Measurements from ENCODE around the gene ADAMTSL1.

The ADAMTSL1 gene

GRCh38 chr9:18673179-18673578, 199.2 kb downstream of the ADAMTSL1 start:
- DNase-seq: no peak

- no peak for DNase-seq
Observed at GRCh38 chr9:18675332-18675731, 201.4 kb downstream of the ADAMTSL1 start.

GRCh38 chr9:18675973-18676372, 202.0 kb downstream of the ADAMTSL1 start:
- no peak for DNase-seq

GRCh38 chr9:18676525-18676924, 202.6 kb downstream of the ADAMTSL1 start:
- DNase-seq: no peak

GRCh38 chr9:18678821-18679590, 205.1 kb downstream of the ADAMTSL1 start:
- no peak for DNase-seq

- no peak for DNase-seq
Observed at GRCh38 chr9:18682907-18683306, 209.0 kb downstream of the ADAMTSL1 start.

GRCh38 chr9:18683312-18683711, 209.4 kb downstream of the ADAMTSL1 start:
- DNase-seq: no peak

GRCh38 chr9:18683851-18684250, 209.9 kb downstream of the ADAMTSL1 start:
- DNase-seq: no peak

GRCh38 chr9:18684593-18685317, 210.8 kb downstream of the ADAMTSL1 start:
- no peak for DNase-seq

GRCh38 chr9:18688581-18689565, 214.9 kb downstream of the ADAMTSL1 start:
- DNase-seq: no peak

- no peak for DNase-seq
Observed at GRCh38 chr9:18689921-18690320, 216.0 kb downstream of the ADAMTSL1 start.

- no peak for DNase-seq
Observed at GRCh38 chr9:18692268-18692667, 218.3 kb downstream of the ADAMTSL1 start.

GRCh38 chr9:18692962-18693361, 219.0 kb downstream of the ADAMTSL1 start:
- no peak for DNase-seq

GRCh38 chr9:18694959-18695668, 221.2 kb downstream of the ADAMTSL1 start:
- DNase-seq: no peak

GRCh38 chr9:18698992-18699391, 225.0 kb downstream of the ADAMTSL1 start:
- DNase-seq: no peak

- no peak for DNase-seq
Observed at GRCh38 chr9:18699764-18700163, 225.8 kb downstream of the ADAMTSL1 start.

- no peak for DNase-seq
Observed at GRCh38 chr9:18700714-18701113, 226.8 kb downstream of the ADAMTSL1 start.

GRCh38 chr9:18703151-18703900, 229.4 kb downstream of the ADAMTSL1 start:
- no peak for DNase-seq

GRCh38 chr9:18703901-18704379, 230.0 kb downstream of the ADAMTSL1 start:
- no peak for DNase-seq

GRCh38 chr9:18705796-18706392, 231.9 kb downstream of the ADAMTSL1 start:
- DNase-seq: no peak

- DNase-seq: no peak
Observed at GRCh38 chr9:18706648-18707047, 232.7 kb downstream of the ADAMTSL1 start.
